HG03280 (cell line): ENCODE results near the gene PGM5.
"Not testable (repeated sequence)": the region's sequence is repeated elsewhere in the genome, so short reads cannot be mapped to it uniquely, and the experiment has no call there.

Experiments used
- ATAC-seq: cut with Tn5 transposase; IDR thresholded peaks from one replicate; pipeline ENCODE4 v1.9.1; 2021; ENCODE audit warnings: mild to moderate bottlenecking, moderate library complexity; ENCODE audit not compliant: unreplicated experiment

PGM5 gene

GRCh38 chr9:68375789-68376188 lies 19.4 kb downstream of the PGM5 start:
- not testable (repeated sequence) for ATAC-seq

GRCh38 chr9:68377723-68378122 lies 21.3 kb downstream of the PGM5 start:
- not testable (repeated sequence) for ATAC-seq

- ATAC-seq: not testable (repeated sequence)
These were observed 27.5 kb downstream of the PGM5 start for GRCh38 chr9:68383894-68384293.

GRCh38 chr9:68389558-68389957 lies 33.1 kb downstream of the PGM5 start:
- not testable (repeated sequence) for ATAC-seq

- not testable (repeated sequence) for ATAC-seq
These were observed 34.3 kb downstream of the PGM5 start for GRCh38 chr9:68390737-68391136.

- ATAC-seq: not testable (repeated sequence)
These were observed 40.1 kb downstream of the PGM5 start for GRCh38 chr9:68396411-68397094.

GRCh38 chr9:68397095-68397423 lies 40.6 kb downstream of the PGM5 start:
- not testable (repeated sequence) for ATAC-seq

GRCh38 chr9:68397796-68398195 lies 41.4 kb downstream of the PGM5 start:
- ATAC-seq: not testable (repeated sequence)

GRCh38 chr9:68398324-68398723 lies 41.9 kb downstream of the PGM5 start:
- ATAC-seq: not testable (repeated sequence)

- not testable (repeated sequence) for ATAC-seq
These were observed 48.2 kb downstream of the PGM5 start for GRCh38 chr9:68404421-68405185.

GRCh38 chr9:68411865-68412264 lies 55.5 kb downstream of the PGM5 start:
- ATAC-seq: not testable (repeated sequence)

- not testable (repeated sequence) for ATAC-seq
These were observed 56.3 kb downstream of the PGM5 start for GRCh38 chr9:68412754-68413153.

GRCh38 chr9:68415065-68415464 lies 58.7 kb downstream of the PGM5 start:
- not testable (repeated sequence) for ATAC-seq

- no peak for ATAC-seq
These were observed 60.6 kb downstream of the PGM5 start for GRCh38 chr9:68416936-68417564.

- no peak for ATAC-seq
These were observed 61.4 kb downstream of the PGM5 start for GRCh38 chr9:68417762-68418161.

GRCh38 chr9:68418259-68418845 lies 61.9 kb downstream of the PGM5 start:
- no peak for ATAC-seq

- no peak for ATAC-seq
These were observed 63.5 kb downstream of the PGM5 start for GRCh38 chr9:68419901-68420300.

- ATAC-seq: no peak
These were observed 70.3 kb downstream of the PGM5 start for GRCh38 chr9:68426755-68427154.

- ATAC-seq: no peak
These were observed 71.0 kb downstream of the PGM5 start for GRCh38 chr9:68427216-68427977.

GRCh38 chr9:68428481-68428880 lies 72.1 kb downstream of the PGM5 start:
- no peak for ATAC-seq

- no peak for ATAC-seq
These were observed 73.2 kb downstream of the PGM5 start for GRCh38 chr9:68429631-68430030.
